HepG2 (cell line): ENCODE data around the gene DBN1. TPM values are rescaled to one million over a fixed set of nuclear protein-coding genes. Genes with fewer than 3 reads are reported as not detected.

Experiments used
- AKAP8 ChIP-seq: sonication (generic); formaldehyde crosslinking; IDR thresholded peaks from 2 replicates; pipeline ENCODE4 v1.5.1; 2020; ENCODE audit warnings: mild to moderate bottlenecking, missing genetic modification reagents
- CBX2 ChIP-seq, 2 experiments: fragments of 200-600 bp in 1 of 2; sonication (generic); formaldehyde crosslinking in 1 of 2; IDR thresholded peaks; 2 replicates each; pipeline versions ENCODE4 v1.7.0 to v1.8.1; 2018 to 2022; ENCODE audit warnings: low read depth in 2 of 2, low read length in 1 of 2, mild to moderate bottlenecking in 1 of 2, missing genetic modification reagents in 1 of 2
- FOXA1 ChIP-seq, 2 experiments: fragments of 450-650 bp in 1 of 2; sonication (generic) in 1 of 2; formaldehyde crosslinking in 1 of 2; IDR thresholded peaks; 2 replicates each; pipeline versions ENCODE4 v1.4.0 to v1.6.1; 2016 to 2020; ENCODE audit warnings: missing genetic modification reagents in 1 of 2
- FOXA3 ChIP-seq: IDR thresholded peaks from 2 replicates; pipeline ENCODE4 v1.6.1; 2016; ENCODE audit warnings: missing genetic modification reagents, missing compliant biosample characterization
- HOXD1 ChIP-seq: sonication (generic); formaldehyde crosslinking; IDR thresholded peaks from 2 replicates; pipeline ENCODE4 v1.5.0; 2020; ENCODE audit warnings: missing genetic modification reagents
- IRX3 ChIP-seq: sonication (generic); formaldehyde crosslinking; IDR thresholded peaks from 2 replicates; pipeline ENCODE4 v1.8.1; 2023; ENCODE audit warnings: mild to moderate bottlenecking, low read depth, missing genetic modification reagents, borderline replicate concordance
- NAIF1 ChIP-seq: sonication (generic); formaldehyde crosslinking; IDR thresholded peaks from 2 replicates; pipeline ENCODE4 v1.5.0; 2020; ENCODE audit warnings: mild to moderate bottlenecking, missing genetic modification reagents, borderline replicate concordance
- SP4 ChIP-seq: sonication (generic); formaldehyde crosslinking; IDR thresholded peaks from 2 replicates; pipeline ENCODE4 v1.8.1; 2023; ENCODE audit warnings: mild to moderate bottlenecking, missing genetic modification reagents
- TARDBP ChIP-seq: sonication (generic); formaldehyde crosslinking; IDR thresholded peaks from 2 replicates; pipeline ENCODE4 v1.8.0; 2022; ENCODE audit warnings: mild to moderate bottlenecking, missing genetic modification reagents
- THYN1 ChIP-seq: sonication (generic); formaldehyde crosslinking; IDR thresholded peaks from 2 replicates; pipeline ENCODE4 v1.8.1; 2023; ENCODE audit warnings: low read depth, mild to moderate bottlenecking, moderate library complexity, missing genetic modification reagents, borderline replicate concordance
- ZC3H4 ChIP-seq: sonication (generic); formaldehyde crosslinking; IDR thresholded peaks from 2 replicates; pipeline ENCODE4 v1.4.0; 2020; ENCODE audit warnings: missing genetic modification reagents, borderline replicate concordance
- ZFYVE20 ChIP-seq: sonication (generic); formaldehyde crosslinking; IDR thresholded peaks from 2 replicates; pipeline ENCODE4 v1.8.0; 2023; ENCODE audit warnings: low read depth, mild to moderate bottlenecking, moderate library complexity, missing genetic modification reagents, borderline replicate concordance
- ZNF331 ChIP-seq: sonication (generic); formaldehyde crosslinking; IDR thresholded peaks from 2 replicates; pipeline ENCODE4 v1.4.0; 2020; ENCODE audit warnings: missing genetic modification reagents
- ZNF501 ChIP-seq: sonication (generic); formaldehyde crosslinking; IDR thresholded peaks from 2 replicates; pipeline ENCODE4 v1.5.1; 2020; ENCODE audit warnings: mild to moderate bottlenecking, moderate library complexity, missing genetic modification reagents
- ZNF556 ChIP-seq: sonication (generic); formaldehyde crosslinking; IDR thresholded peaks from 2 replicates; pipeline ENCODE4 v1.4.0; 2020; ENCODE audit warnings: mild to moderate bottlenecking, missing genetic modification reagents, borderline replicate concordance
- ZNF850 ChIP-seq: sonication (generic); formaldehyde crosslinking; conservative IDR thresholded peaks from 2 replicates; pipeline ENCODE4 v1.9.0; 2021; ENCODE audit warnings: mild to moderate bottlenecking, missing genetic modification reagents
- ZNF878 ChIP-seq: sonication (generic); formaldehyde crosslinking; IDR thresholded peaks from 2 replicates; pipeline ENCODE4 v1.8.1; 2023; ENCODE audit warnings: mild to moderate bottlenecking, missing genetic modification reagents, moderate library complexity
- polyA plus RNA-seq, 8 experiments: library from polyadenylated mRNA; depleted of rRNA in 3 of 8; stranded (reverse) in 7 of 8; unstranded in 1 of 8; fragments of >200 nt; fragmentation: Illumina TruSeq in 4 of 8; extraction: Trizol in 4 of 8; gene quantifications; 2 replicates each; pipeline versions ENCODE4 v1.2.1 to v1.2.3, GENCODE V29; 2011 to 2016; ENCODE audit warnings: low read depth in 4 of 8, missing spikeins in 1 of 8, mixed read lengths in 1 of 8; ENCODE audit not compliant: insufficient read depth in 1 of 8
- total RNA-seq, 5 experiments: library from RNA; depleted of rRNA; stranded (reverse); fragments of >200 nt; fragmentation: Illumina TruSeq; extraction: Trizol; gene quantifications; 2 replicates each; pipeline ENCODE4 v1.2.3, GENCODE V29; 2016; ENCODE audit warnings: low read depth in 1 of 5
- TF ChIP-seq, protein P1 (sequence below): sonication (generic); formaldehyde crosslinking; IDR thresholded peaks from 2 replicates; pipeline ENCODE4 v1.4.0; 2020; ENCODE audit warnings: missing genetic modification reagents, mild to moderate bottlenecking, borderline replicate concordance
- TF ChIP-seq, protein P2 (sequence below): sonication (generic); formaldehyde crosslinking; IDR thresholded peaks from 2 replicates; pipeline ENCODE4 v1.4.0; 2020; ENCODE audit warnings: mild to moderate bottlenecking, missing genetic modification reagents
- TF ChIP-seq, protein P3 (sequence below): sonication (generic); formaldehyde crosslinking; IDR thresholded peaks from 2 replicates; pipeline ENCODE4 v1.4.0; 2020; ENCODE audit warnings: missing genetic modification reagents
- TF ChIP-seq, protein P4 (sequence below): IDR thresholded peaks from 2 replicates; pipeline ENCODE4 v1.6.1; 2016; ENCODE audit warnings: missing compliant biosample characterization, missing genetic modification reagents, borderline replicate concordance

DBN1 gene
- total and polyA plus RNA-seq, 2 of the 13 experiments (the other 11 are each of a cell fraction or from before 2014, with no cell fraction given): 27.0 to 37.3 TPM

DNA sequence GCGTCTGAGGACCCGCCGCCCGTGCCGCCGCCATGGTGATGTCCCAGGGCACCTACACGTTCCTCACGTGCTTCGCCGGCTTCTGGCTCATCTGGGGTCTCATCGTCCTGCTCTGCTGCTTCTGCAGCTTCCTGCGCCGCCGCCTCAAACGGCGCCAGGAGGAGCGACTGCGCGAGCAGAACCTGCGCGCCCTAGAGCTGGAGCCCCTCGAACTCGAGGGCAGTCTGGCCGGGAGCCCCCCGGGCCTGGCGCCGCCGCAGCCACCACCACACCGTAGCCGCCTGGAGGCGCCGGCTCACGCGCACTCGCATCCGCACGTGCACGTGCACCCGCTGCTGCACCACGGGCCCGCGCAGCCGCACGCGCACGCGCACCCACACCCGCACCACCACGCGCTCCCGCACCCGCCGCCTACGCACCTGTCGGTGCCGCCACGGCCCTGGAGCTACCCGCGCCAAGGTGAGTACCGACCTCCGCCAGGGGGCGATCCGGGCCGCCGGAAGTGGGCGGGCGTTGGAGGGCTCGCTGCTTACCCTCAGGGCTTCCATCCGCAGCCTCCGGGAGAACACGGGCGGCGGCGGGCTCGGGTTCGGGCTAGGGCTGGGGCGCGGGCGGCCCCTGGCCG lies 18.3 kb downstream of the DBN1 start (continued):
- TF ChIP-seq THYN1 (CRISPR knock-in tag) (peak; percentile 80; the same call in 1 of the 2 replicates), ZNF556 (peak; percentile 93; the same call in 1 of the 2 replicates), ZNF850 (no peak; the same call in 1 of the 2 replicates), FOXA1 (IDR thresholded peaks at IDR 0.05) (no peak), FOXA1 (CRISPR knock-in tag; IDR thresholded peaks at IDR 0.05) (peak; percentile 27), ZFYVE20 (CRISPR knock-in tag) (0 out of 2 replicates have a peak, but pooled peaks have one; percentile 63), IRX3 (CRISPR knock-in tag) (peak; percentile 67; the same call in 1 of the 2 replicates), HOXD1 (CRISPR knock-in tag) (no peak), TARDBP (CRISPR knock-in tag) (peak; percentile 73; the same call in 1 of the 2 replicates), CBX2 (IDR thresholded peaks at IDR 0.05; ENCODE audit: low read depth, low read length) (no peak), CBX2 (CRISPR knock-in tag; IDR thresholded peaks at IDR 0.05; ENCODE audit: low read depth) (no peak), ZNF331 (CRISPR knock-in tag) (peak; percentile 87), NAIF1 (peak; percentile 87; the same call in 1 of the 2 replicates), FOXA3 (peak; percentile 52; the same call in 1 of the 2 replicates), SP4 (CRISPR knock-in tag) (peak; percentile 53), ZNF501 (peak; percentile 73), AKAP8 (CRISPR knock-in tag) (0 out of 2 replicates have a peak, but pooled peaks have one; percentile 85), ZC3H4 (no peak), ZNF878 (CRISPR knock-in tag) (peak; percentile 73; the same call in 1 of the 2 replicates)
- TF ChIP-seq, protein P1, sequence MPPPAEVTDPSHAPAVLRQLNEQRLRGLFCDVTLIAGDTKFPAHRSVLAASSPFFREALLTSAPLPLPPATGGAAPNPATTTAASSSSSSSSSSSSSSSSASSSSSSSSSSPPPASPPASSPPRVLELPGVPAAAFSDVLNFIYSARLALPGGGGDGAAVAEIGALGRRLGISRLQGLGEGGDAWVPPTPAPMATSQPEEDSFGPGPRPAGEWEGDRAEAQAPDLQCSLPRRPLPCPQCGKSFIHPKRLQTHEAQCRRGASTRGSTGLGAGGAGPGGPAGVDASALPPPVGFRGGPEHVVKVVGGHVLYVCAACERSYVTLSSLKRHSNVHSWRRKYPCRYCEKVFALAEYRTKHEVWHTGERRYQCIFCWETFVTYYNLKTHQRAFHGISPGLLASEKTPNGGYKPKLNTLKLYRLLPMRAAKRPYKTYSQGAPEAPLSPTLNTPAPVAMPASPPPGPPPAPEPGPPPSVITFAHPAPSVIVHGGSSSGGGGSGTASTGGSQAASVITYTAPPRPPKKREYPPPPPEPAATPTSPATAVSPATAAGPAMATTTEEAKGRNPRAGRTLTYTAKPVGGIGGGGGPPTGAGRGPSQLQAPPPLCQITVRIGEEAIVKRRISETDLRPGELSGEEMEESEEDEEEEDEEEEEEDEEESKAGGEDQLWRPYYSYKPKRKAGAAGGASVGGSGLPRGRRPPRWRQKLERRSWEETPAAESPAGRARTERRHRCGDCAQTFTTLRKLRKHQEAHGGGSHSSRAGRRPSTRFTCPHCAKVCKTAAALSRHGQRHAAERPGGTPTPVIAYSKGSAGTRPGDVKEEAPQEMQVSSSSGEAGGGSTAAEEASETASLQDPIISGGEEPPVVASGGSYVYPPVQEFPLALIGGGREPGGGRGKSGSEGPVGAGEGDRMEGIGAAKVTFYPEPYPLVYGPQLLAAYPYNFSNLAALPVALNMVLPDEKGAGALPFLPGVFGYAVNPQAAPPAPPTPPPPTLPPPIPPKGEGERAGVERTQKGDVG (CRISPR knock-in tag): no peak
- TF ChIP-seq, protein P2, sequence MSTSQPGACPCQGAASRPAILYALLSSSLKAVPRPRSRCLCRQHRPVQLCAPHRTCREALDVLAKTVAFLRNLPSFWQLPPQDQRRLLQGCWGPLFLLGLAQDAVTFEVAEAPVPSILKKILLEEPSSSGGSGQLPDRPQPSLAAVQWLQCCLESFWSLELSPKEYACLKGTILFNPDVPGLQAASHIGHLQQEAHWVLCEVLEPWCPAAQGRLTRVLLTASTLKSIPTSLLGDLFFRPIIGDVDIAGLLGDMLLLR (CRISPR knock-in tag): peak; percentile 75
- TF ChIP-seq, protein P3, sequence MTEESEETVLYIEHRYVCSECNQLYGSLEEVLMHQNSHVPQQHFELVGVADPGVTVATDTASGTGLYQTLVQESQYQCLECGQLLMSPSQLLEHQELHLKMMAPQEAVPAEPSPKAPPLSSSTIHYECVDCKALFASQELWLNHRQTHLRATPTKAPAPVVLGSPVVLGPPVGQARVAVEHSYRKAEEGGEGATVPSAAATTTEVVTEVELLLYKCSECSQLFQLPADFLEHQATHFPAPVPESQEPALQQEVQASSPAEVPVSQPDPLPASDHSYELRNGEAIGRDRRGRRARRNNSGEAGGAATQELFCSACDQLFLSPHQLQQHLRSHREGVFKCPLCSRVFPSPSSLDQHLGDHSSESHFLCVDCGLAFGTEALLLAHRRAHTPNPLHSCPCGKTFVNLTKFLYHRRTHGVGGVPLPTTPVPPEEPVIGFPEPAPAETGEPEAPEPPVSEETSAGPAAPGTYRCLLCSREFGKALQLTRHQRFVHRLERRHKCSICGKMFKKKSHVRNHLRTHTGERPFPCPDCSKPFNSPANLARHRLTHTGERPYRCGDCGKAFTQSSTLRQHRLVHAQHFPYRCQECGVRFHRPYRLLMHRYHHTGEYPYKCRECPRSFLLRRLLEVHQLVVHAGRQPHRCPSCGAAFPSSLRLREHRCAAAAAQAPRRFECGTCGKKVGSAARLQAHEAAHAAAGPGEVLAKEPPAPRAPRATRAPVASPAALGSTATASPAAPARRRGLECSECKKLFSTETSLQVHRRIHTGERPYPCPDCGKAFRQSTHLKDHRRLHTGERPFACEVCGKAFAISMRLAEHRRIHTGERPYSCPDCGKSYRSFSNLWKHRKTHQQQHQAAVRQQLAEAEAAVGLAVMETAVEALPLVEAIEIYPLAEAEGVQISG (CRISPR knock-in tag): peak; percentile 81
- TF ChIP-seq, protein P4, sequence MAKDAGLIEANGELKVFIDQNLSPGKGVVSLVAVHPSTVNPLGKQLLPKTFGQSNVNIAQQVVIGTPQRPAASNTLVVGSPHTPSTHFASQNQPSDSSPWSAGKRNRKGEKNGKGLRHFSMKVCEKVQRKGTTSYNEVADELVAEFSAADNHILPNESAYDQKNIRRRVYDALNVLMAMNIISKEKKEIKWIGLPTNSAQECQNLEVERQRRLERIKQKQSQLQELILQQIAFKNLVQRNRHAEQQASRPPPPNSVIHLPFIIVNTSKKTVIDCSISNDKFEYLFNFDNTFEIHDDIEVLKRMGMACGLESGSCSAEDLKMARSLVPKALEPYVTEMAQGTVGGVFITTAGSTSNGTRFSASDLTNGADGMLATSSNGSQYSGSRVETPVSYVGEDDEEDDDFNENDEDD (CRISPR knock-in tag): peak; percentile 85; the same call in 1 of the 2 replicates
